ENCODE results near the gene TAF7.
"Not testable (repeated sequence)": the region's sequence is repeated elsewhere in the genome, so short reads cannot be mapped to it uniquely, and the experiment has no call there.

The TAF7 gene

GRCh38 chr5:141326088-141326854, 5.7 kb upstream of the TAF7 start:
- H3K36me3 Mint-ChIP-seq (ENCODE audit: low read depth) = peaks cover 40% of the 10 kb centered on the region
- H3K27me3 Mint-ChIP-seq (ENCODE audit: low read depth, poor library complexity) = peaks cover 17% of the 10 kb centered on the region
- peak; percentile 26 for DNase-seq
- no peak overlapping the region for H3K27ac Mint-ChIP-seq
- H3K4me3 Mint-ChIP-seq = peak overlapping the region; percentile 77
- H3K4me1 Mint-ChIP-seq = no peaks in the 10 kb centered on the region
- H3K9me3 Mint-ChIP-seq = peaks cover 89% of the 10 kb centered on the region
- TF ChIP-seq, protein P1, sequence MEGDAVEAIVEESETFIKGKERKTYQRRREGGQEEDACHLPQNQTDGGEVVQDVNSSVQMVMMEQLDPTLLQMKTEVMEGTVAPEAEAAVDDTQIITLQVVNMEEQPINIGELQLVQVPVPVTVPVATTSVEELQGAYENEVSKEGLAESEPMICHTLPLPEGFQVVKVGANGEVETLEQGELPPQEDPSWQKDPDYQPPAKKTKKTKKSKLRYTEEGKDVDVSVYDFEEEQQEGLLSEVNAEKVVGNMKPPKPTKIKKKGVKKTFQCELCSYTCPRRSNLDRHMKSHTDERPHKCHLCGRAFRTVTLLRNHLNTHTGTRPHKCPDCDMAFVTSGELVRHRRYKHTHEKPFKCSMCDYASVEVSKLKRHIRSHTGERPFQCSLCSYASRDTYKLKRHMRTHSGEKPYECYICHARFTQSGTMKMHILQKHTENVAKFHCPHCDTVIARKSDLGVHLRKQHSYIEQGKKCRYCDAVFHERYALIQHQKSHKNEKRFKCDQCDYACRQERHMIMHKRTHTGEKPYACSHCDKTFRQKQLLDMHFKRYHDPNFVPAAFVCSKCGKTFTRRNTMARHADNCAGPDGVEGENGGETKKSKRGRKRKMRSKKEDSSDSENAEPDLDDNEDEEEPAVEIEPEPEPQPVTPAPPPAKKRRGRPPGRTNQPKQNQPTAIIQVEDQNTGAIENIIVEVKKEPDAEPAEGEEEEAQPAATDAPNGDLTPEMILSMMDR (IDR thresholded peaks at IDR 0.05) = peak; percentile 19

- Mint-ChIP-seq H3K27ac (no peak overlapping the region), H3K27me3 (ENCODE audit: low read depth, poor library complexity) (peaks cover 25% of the 10 kb centered on the region), H3K9me3 (peaks cover 89% of the 10 kb centered on the region), H3K4me3 (peak overlapping the region; percentile 99), H3K4me1 (no peaks in the 10 kb centered on the region), H3K36me3 (ENCODE audit: low read depth) (peaks cover 73% of the 10 kb centered on the region)
- DNase-seq = no peak
- TF ChIP-seq, protein P1 (IDR thresholded peaks at IDR 0.05) = no peak
Measured at GRCh38 chr5:141322261-141322660, 1.7 kb upstream of the TAF7 start.

GRCh38 chr5:141319699-141320098, 885 bp downstream of the TAF7 start:
- Mint-ChIP-seq H3K36me3 (ENCODE audit: low read depth) (peaks cover 81% of the 10 kb centered on the region), H3K4me3 (peak overlapping the region; percentile 99), H3K9me3 (peaks cover 95% of the 10 kb centered on the region), H3K27ac (peak overlapping the region; percentile 100), H3K4me1 (no peaks in the 10 kb centered on the region), H3K27me3 (ENCODE audit: low read depth, poor library complexity) (peaks cover 28% of the 10 kb centered on the region)
- TF ChIP-seq, protein P1 (IDR thresholded peaks at IDR 0.05) = no peak
- no peak for DNase-seq

DNA sequence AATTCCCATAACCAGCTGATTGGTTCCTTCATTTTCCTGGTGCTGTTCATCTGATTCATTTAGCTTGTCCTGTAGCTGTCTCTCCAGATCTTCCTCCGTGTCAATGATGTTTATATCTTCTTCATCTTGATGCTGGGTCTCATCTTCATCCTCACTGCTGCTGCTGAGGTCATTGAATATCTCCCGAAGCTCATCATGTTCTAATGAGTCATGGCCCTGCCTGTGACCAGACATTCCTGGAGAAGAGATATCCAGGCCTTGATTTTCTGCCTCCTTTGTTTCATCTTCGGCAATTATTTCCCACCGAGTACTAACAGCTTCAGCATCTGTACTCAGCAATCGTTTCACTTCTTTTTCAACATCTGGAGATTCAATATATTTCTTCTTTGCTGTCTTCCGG, 1.4 kb downstream of the TAF7 start:
- H3K27me3 Mint-ChIP-seq (ENCODE audit: low read depth, poor library complexity) = peaks cover 28% of the 10 kb centered on the region
- TF ChIP-seq, protein P1 (IDR thresholded peaks at IDR 0.05) = no peak
- peaks cover 97% of the 10 kb centered on the region for H3K9me3 Mint-ChIP-seq
- no peaks in the 10 kb centered on the region for H3K4me1 Mint-ChIP-seq
- DNase-seq = no peak
- peak overlapping the region; percentile 99 for H3K4me3 Mint-ChIP-seq
- H3K27ac Mint-ChIP-seq = no peak overlapping the region
- peaks cover 83% of the 10 kb centered on the region for H3K36me3 Mint-ChIP-seq (ENCODE audit: low read depth)

DNA sequence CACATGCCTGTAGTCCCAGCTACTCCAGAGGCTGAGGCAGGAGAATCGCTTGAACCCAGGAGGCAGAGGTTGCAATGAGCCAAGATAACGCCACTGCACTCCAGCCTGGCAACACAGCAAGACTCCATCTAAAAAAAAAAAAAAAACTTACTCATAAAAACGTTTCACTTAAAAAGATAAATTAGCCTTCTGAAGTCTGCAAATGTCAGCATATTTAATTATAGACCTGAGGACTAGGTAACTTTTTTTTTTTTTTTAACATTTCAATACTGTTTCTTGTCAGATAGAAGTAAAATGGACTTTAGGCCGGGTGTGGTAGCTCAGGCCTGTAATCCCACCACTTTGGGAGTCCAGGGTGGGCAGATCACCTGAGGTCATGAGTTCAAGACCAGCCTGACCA, 3.6 kb downstream of the TAF7 start:
- H3K36me3 Mint-ChIP-seq (ENCODE audit: low read depth) = peaks cover 97% of the 10 kb centered on the region
- peaks cover 100% of the 10 kb centered on the region for H3K9me3 Mint-ChIP-seq
- H3K27me3 Mint-ChIP-seq (ENCODE audit: low read depth, poor library complexity) = peaks cover 21% of the 10 kb centered on the region
- H3K4me3 Mint-ChIP-seq, DNase-seq, H3K27ac Mint-ChIP-seq, H3K4me1 Mint-ChIP-seq: not testable (repeated sequence)

- Mint-ChIP-seq H3K4me3 (no peak overlapping the region), H3K27ac (no peak overlapping the region), H3K9me3 (peaks cover 100% of the 10 kb centered on the region), H3K36me3 (ENCODE audit: low read depth) (peaks cover 100% of the 10 kb centered on the region), H3K27me3 (ENCODE audit: low read depth, poor library complexity) (peaks cover 6% of the 10 kb centered on the region), H3K4me1 (no peaks in the 10 kb centered on the region)
- DNase-seq = no peak
- TF ChIP-seq, protein P1 (IDR thresholded peaks at IDR 0.05) = no peak
Measured at GRCh38 chr5:141313711-141314110, 6.9 kb downstream of the TAF7 start.
